GM19372 (cell line): ENCODE data around the gene SLC15A1.
"Not testable (repeated sequence)": the region's sequence is repeated elsewhere in the genome, so short reads cannot be mapped to it uniquely, and the experiment has no call there.

ENCODE experiments used
- ATAC-seq: cut with Tn5 transposase; IDR thresholded peaks from one replicate; pipeline ENCODE4 v1.9.1; 2021; ENCODE audit warnings: mild to moderate bottlenecking, low read depth, moderate library complexity; ENCODE audit not compliant: unreplicated experiment

Gene SLC15A1

DNA sequence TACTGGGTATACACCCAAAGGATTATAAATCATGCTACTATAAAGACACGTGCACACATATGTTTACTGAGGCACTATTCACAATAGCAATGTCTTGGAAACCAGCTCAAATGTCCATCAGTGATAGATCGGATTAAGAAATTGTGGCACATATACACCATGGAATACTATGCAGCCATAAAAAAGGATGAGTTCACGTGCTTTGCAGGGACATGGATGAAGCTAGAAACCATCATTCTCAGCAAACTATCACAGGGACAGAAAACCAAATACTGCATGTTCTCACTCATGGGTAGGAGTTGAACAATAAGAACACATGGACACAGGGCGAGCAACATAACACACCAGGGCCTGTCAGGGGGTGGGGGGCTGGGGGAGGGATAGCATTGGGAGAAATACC lies 2.0 kb upstream of the SLC15A1 start:
- ATAC-seq, result not testable (repeated sequence)

DNA sequence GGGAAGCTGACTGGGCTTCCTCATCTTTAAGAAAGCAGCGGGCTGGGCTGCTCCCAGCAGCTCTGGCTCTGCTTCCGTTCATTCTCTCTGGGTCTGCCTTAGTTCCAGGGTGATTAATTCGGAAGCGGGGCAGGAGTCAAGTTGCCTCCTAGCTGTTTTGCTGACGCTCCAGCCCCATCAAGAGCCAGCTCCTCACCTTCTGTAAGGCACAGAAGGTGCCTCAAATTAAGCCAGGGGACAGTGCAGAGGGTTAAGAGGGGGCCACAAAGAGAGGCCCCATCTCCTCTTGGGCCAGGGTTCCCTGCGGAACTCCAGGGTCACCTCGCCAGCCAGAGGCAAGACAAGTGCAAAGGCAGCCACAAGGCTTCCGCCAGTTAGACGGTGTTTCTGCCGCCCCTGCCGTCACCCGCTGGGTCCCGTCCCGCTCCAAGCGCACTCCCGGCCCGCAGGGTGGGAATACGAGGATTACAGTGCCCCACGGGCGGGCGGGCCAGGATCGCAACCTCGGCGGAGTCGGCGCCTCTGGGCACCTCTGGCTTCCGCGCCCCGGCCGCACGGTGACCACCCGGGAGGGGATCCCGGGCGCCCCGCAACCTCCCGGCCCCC lies 508 bp downstream of the SLC15A1 start:
- ATAC-seq, result no peak

DNA sequence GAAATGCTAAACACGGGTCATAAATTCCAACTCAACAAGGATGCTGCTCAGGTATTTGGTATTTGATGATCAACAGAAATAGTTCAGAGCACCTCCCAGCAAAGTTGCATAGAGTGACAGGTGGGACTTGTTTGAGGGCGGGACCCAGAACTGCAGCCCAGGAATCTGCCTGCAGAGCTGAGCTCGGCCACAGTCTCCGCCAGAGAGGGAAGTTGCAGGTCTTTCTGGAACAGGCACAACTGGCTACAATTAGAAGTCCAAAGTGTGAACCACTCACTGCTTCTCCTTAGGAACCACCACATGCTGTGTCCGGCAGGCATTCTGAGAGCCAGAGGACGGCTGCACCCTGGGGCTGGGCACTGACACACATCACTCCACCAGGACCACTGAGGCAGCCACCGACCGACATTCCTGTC lies 1.1 kb downstream of the SLC15A1 start:
- ATAC-seq, result no peak

- no peak for ATAC-seq
These were observed 3.0 kb downstream of the SLC15A1 start for GRCh38 chr13:98749501-98749900.

DNA sequence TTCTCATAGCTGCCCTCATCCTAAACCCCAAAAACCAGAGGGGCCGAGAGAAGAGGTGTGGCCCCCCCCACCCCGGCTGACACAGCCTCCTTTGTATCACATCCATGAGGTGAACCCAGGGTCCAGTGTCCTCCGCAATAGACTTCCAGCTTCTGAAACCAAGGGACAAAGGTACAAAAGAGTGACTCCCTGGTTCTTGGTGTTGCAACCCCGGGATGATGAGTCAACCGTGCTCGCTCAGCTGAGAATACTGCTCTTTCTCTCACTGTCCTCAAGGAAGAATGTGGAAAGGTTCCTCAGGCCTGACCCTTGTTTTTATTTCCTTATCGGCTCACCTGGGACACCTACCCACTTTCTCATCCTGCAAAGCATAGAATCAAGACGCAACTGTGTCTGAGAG lies 5.5 kb downstream of the SLC15A1 start:
- ATAC-seq, result no peak

DNA sequence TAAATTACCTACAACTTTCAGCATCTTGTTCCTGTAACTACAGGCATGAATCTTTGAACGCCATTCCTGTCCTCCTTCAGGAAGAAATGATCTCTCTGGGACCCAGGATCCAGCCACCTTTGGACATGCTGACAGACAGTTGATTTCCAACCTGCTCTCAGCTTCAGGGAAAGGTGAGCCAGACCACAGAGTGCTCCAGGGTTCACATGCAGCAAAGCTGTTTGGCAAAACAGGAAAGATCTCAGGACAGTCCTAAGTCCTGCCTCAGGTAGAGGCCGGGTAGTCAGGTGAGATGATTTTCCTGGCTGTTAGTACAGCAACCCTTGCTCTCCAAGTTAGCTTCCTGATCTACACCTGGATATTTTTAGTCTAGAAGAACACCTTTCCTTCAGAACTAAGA lies 9.1 kb downstream of the SLC15A1 start:
- ATAC-seq, result no peak

DNA sequence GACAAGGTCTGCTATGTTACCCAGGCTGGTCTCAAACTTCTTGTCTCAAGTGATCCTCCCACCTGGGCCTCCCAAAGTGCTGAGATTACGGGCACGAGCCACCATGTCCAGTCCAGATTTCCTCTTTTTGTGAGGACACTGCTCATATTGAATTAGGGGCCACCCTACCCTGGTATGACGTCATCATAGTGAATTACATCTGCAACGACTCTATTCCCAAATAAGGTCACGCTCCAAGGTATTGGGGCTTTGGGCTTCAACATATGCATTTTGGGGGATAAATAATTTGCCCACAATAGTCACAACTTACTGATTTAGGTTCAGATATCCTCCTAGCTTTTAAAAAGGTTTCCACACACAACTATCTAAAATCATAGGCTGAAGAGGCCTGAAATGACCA lies 9.5 kb downstream of the SLC15A1 start:
- no peak for ATAC-seq

- ATAC-seq, result no peak
These were observed 10.6 kb downstream of the SLC15A1 start for GRCh38 chr13:98741741-98742435.

DNA sequence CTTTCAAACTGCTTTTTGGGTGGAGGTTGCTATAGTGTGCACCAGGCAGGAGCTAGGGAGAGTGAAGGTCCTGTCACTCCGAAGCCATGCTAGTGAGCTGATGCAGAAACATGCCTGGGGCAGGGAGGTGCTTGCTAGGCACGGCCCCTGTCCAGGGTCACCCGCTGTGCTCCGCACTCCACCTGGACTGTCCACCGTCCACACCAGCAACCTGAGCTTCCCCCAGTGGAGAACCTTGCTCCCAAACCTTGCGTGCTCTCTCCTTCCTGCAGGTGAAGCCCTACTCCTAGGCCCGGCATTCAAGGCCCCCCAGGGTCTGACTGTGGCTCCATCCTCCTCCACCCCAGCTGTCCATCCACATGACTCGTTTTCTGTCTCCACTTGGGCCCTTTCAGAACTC lies 12.3 kb downstream of the SLC15A1 start:
- ATAC-seq, result no peak

DNA sequence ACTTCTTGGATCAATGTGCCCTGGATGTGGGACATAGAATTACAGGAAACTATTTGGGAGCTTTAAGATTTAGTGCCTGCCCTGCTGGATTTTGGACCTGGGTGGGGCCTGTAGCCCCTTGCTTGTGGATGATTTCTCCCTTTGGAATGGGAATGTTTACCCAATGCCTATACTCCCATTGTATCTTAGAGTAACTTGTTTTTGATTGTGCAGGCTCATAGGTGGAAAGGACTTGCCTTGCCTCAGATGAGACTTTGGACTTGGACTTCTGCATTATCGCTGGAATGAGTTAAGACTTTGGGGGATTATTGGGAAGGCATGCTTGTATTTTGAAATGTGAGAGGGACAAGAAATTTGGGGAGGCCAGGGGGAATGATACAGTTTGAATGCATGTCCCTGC lies 13.5 kb downstream of the SLC15A1 start:
- ATAC-seq, result no peak

- no peak for ATAC-seq
These were observed 14.3 kb downstream of the SLC15A1 start for GRCh38 chr13:98738213-98738612.

GRCh38 chr13:98731925-98732324 lies 20.5 kb downstream of the SLC15A1 start:
- ATAC-seq, result no peak

DNA sequence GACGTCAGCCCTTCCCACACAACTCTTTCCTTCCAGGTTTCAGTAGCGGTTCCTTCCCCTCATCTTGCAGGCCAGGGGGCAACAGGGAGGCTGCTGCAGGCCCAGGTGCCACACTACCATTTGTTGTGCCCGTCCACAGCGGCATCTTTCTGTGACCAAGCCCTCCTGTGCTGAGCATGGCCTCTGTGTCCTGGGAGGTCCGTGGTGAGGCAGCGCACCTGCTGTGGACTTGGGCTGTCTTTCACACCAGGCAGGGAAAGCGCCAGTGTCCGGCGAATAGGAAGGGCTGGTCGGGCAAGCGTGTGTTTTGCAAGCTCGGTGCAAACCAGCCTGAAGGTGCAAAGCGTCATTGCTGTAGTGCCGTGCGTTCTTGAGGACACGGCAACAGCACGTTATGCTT lies 21.4 kb downstream of the SLC15A1 start:
- ATAC-seq, result no peak

GRCh38 chr13:98730441-98730840 lies 22.0 kb downstream of the SLC15A1 start:
- no peak for ATAC-seq

DNA sequence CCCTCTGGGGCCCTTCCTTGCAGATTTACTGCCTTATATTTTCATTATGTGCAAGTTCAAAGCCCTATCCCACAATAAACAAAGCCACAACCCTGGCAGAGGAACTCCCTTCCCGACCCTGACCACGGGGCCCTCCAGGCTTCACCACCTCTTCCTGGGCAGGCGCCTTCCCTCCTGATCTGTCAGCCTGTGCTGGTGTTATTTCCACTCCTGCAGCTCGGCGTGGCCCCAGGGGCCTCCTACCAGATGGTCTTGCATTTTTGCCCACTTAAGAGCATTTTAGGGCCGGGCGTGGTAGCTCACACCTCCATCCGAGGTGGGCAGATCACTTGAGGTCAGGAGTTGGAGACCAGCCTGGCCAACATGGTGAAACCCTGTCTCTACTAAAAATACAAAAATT lies 22.8 kb downstream of the SLC15A1 start:
- ATAC-seq, result no peak

- no peak for ATAC-seq
These were observed 29.5 kb downstream of the SLC15A1 start for GRCh38 chr13:98722958-98723357.

GRCh38 chr13:98721825-98722510 lies 30.5 kb downstream of the SLC15A1 start:
- ATAC-seq, result no peak

GRCh38 chr13:98719527-98720250 lies 32.8 kb downstream of the SLC15A1 start:
- ATAC-seq, result no peak

DNA sequence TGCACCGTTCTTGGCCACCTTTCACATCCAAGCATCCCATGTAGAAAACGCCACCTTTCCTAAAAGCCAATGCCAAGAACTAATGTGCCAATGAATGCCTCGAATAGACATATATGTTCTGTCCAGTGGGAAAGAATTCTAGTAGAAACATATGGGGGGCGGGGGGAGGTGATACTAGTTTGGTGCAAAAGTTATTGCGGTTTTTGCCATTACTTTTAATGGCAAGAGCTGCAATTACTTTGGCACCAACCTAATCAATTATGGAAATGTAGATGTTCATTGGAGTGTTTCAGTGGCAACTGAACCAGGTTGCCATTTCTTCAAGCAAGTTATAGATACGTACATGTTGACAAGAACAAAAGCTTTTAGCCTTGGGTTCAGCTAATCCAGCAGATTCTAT lies 34.6 kb downstream of the SLC15A1 start:
- ATAC-seq, result no peak

DNA sequence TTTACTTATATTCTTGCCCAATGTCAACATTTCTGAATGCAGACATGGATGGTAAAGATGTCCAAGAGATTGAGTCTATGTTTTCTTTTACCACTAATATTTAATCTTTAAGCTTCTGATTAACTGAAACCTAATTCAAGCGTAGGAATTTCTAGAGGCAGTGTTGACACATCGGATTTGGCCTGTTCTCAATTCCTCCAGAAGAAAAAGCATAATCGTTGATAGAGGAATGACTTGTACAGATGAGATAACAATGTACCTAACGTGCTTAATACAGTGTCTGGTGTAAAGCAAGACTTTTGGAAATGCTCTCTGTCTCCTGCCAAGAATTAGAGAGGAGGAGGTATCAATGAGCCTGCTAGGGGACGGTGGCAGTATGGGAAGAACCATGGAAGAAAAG lies 35.2 kb downstream of the SLC15A1 start:
- ATAC-seq, result no peak

DNA sequence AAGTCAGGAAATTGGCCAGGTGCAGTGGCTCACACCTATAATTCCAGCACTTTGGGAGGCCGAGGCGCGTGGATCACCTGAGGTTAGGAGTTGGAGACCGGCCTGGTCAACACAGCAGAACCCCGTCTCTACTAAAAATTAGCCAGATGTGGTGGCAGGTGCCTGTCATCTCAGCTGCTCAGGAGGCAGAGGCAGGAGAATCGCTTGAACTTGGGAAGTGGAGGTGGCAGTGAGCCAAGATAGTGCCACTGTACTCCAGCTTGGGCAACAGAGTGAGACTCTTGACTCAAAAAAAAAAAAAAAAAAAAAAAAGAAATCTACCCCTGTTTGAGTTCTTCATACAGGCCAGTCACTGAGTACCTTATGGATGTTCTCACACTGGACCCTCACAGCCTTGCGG lies 42.0 kb downstream of the SLC15A1 start:
- no peak for ATAC-seq
